ENCODE data around the gene ATG14. TPM values are rescaled to one million over a fixed set of nuclear protein-coding genes. Genes with fewer than 3 reads are reported as not detected.
"Not testable (repeated sequence)": the region's sequence is repeated elsewhere in the genome, so short reads cannot be mapped to it uniquely, and the experiment has no call there.

The ATG14 gene
- total RNA-seq, 4 donors from 2014 or later, result 10.3 to 18.9 (median 13.9) TPM

GRCh38 chr14:55387121-55387520 is 24.5 kb downstream of the ATG14 start:
- Histone ChIP-seq H3K27ac (no peak overlapping the region), H3K4me1 (no peaks in the 10 kb centered on the region)
- no peak for TF ChIP-seq CTCF (IDR thresholded peaks at IDR 0.05)
- no peak for TF ChIP-seq POLR2A (IDR thresholded peaks at IDR 0.05)

GRCh38 chr14:55386037-55386808 is 25.4 kb downstream of the ATG14 start:
- no peaks in the 10 kb centered on the region for H3K9me3 ChIP-seq
- TF ChIP-seq CTCF (IDR thresholded peaks at IDR 0.05), result no peak
- no peak for TF ChIP-seq POLR2A (IDR thresholded peaks at IDR 0.05)
- no peaks in the 10 kb centered on the region for H3K27me3 ChIP-seq
- no peak for DNase-seq
- no peaks in the 10 kb centered on the region for H3K4me1 ChIP-seq
- peaks cover 0 to 32% (median 0%) of the 10 kb centered on the region in 3 donors for H3K36me3 ChIP-seq
- peak overlapping the region in 1 of 4 donors; percentile 2 for H3K4me3 ChIP-seq
- H3K27ac ChIP-seq, result peak overlapping the region in 3 of 4 donors; percentile 46 to 77 (median 77)

More at GRCh38 chr14:55387121-55387520, 24.5 kb downstream of the ATG14 start:
- H3K9me3 ChIP-seq, result no peaks in the 10 kb centered on the region
- no peaks in the 10 kb centered on the region for H3K27me3 ChIP-seq
- no peak overlapping the region for H3K4me3 ChIP-seq
- peaks cover 0 to 27% (median 0%) of the 10 kb centered on the region in 3 donors for H3K36me3 ChIP-seq
- no peak for DNase-seq

- Histone ChIP-seq H3K36me3 (peaks cover 0 to 37% (median 0%) of the 10 kb centered on the region in 3 donors), H3K27ac (peak overlapping the region in 1 of 4 donors; percentile 77), H3K4me1 (no peaks in the 10 kb centered on the region), H3K9me3 (no peaks in the 10 kb centered on the region), H3K27me3 (no peaks in the 10 kb centered on the region), H3K4me3 (no peak overlapping the region)
- DNase-seq, result no peak
- TF ChIP-seq CTCF (IDR thresholded peaks at IDR 0.05), result no peak
- TF ChIP-seq POLR2A (IDR thresholded peaks at IDR 0.05), result no peak
Measured at GRCh38 chr14:55384536-55384935, 27.1 kb downstream of the ATG14 start.

- no peak for TF ChIP-seq CTCF (IDR thresholded peaks at IDR 0.05)
- no peak for TF ChIP-seq POLR2A (IDR thresholded peaks at IDR 0.05)
- no peak for DNase-seq
- Histone ChIP-seq H3K4me1 (no peaks in the 10 kb centered on the region), H3K27ac (no peak overlapping the region), H3K27me3 (no peaks in the 10 kb centered on the region), H3K36me3 (peaks cover 0 to 40% (median 0%) of the 10 kb centered on the region in 3 donors), H3K4me3 (no peak overlapping the region), H3K9me3 (no peaks in the 10 kb centered on the region)
Measured at GRCh38 chr14:55383541-55384140, 28.0 kb downstream of the ATG14 start.

GRCh38 chr14:55383056-55383466 is 28.6 kb downstream of the ATG14 start:
- H3K27ac ChIP-seq, DNase-seq: not testable (repeated sequence)
- H3K36me3 ChIP-seq, result peaks cover 0 to 46% (median 0%) of the 10 kb centered on the region in 3 donors

GRCh38 chr14:55382483-55382882 is 29.1 kb downstream of the ATG14 start:
- DNase-seq, result no peak
- no peak for TF ChIP-seq CTCF (IDR thresholded peaks at IDR 0.05)
- TF ChIP-seq POLR2A (IDR thresholded peaks at IDR 0.05), result no peak
- Histone ChIP-seq H3K27ac (no peak overlapping the region), H3K4me1 (no peaks in the 10 kb centered on the region), H3K4me3 (no peak overlapping the region), H3K36me3 (peaks cover 0 to 48% (median 0%) of the 10 kb centered on the region in 3 donors), H3K9me3 (no peaks in the 10 kb centered on the region), H3K27me3 (no peaks in the 10 kb centered on the region)

More at GRCh38 chr14:55383056-55383466, 28.6 kb downstream of the ATG14 start:
- H3K4me3 ChIP-seq, H3K4me1 ChIP-seq, H3K9me3 ChIP-seq, H3K27me3 ChIP-seq: not testable (repeated sequence)

Data from Peyer's patch (tissue), 4 donors.